ENCODE measurements around the gene ACOD1.

The ACOD1 gene

GRCh38 chr13:76983676-76984075 is 35.4 kb downstream of the ACOD1 start:
- Histone ChIP-seq H3K4me3 (ENCODE audit: extremely low read depth, insufficient read depth, low read length, poor library complexity, severe bottlenecking) (no peak overlapping the region), H3K36me3 (ENCODE audit: control insufficient read depth, insufficient read depth, low read length) (no peaks in the 10 kb centered on the region), H3K4me1 (ENCODE audit: control insufficient read depth, insufficient read depth, low read length, poor library complexity, severe bottlenecking) (no peaks in the 10 kb centered on the region), H3K27ac (ENCODE audit: low read depth, low read length, severe bottlenecking) (no peak overlapping the region), H3K9me3 (ENCODE audit: control insufficient read depth, low read length) (no peaks in the 10 kb centered on the region)
- 80 to 86% methylated on average over 1 of the region's 5 CpGs for WGBS, 2 experiments (ENCODE audit: insufficient coverage in 2 of 2)

GRCh38 chr13:76991432-76991795 is 43.1 kb downstream of the ACOD1 start:
- Histone ChIP-seq H3K36me3 (ENCODE audit: control insufficient read depth, insufficient read depth, low read length) (peaks cover 7% of the 10 kb centered on the region), H3K27ac (ENCODE audit: low read depth, low read length, severe bottlenecking) (peak overlapping the region; percentile 29), H3K9me3 (ENCODE audit: control insufficient read depth, low read length) (no peaks in the 10 kb centered on the region), H3K4me1 (ENCODE audit: control insufficient read depth, insufficient read depth, low read length, poor library complexity, severe bottlenecking) (peaks cover 5% of the 10 kb centered on the region), H3K4me3 (ENCODE audit: extremely low read depth, insufficient read depth, low read length, poor library complexity, severe bottlenecking) (peak overlapping the region; percentile 79)
- 50 to 57% methylated on average over 10 to 13 of the region's 15 CpGs for WGBS, 2 experiments (ENCODE audit: insufficient coverage in 2 of 2)

- H3K36me3 ChIP-seq (ENCODE audit: control insufficient read depth, insufficient read depth, low read length): peaks cover 10% of the 10 kb centered on the region
These were observed 43.7 kb downstream of the ACOD1 start, which contains the start of gene CLN5 for GRCh38 chr13:76991796-76992547. TSS of gene CLN5 (plus strand) at chr13:76992081. CDS start at chr13:76992099, 18 bp downstream.

DNA sequence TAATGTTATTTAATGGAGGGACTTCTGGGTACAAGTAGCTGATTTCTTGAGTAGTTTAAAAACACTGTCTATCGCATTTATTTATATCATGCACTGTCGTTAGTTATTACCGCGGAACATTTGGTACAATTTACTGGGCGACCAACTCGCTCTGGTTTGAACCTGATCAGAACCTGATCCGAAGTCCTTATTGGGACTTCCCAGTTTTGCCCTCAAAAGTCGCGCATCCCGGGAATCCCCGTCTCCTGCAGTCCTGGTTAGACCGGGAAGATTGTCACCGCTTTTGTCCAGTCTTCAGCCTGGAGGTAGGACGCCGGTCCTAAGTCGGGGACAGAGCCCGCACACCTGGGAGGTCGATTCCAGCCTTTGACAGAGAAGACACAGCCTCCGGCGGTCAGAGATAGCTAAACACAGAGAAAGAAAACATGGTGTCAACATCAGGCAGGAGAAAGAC is 44.3 kb downstream of the ACOD1 start:
- H3K4me1 ChIP-seq (ENCODE audit: control insufficient read depth, insufficient read depth, low read length, poor library complexity, severe bottlenecking): peaks cover 5% of the 10 kb centered on the region
- 1% methylated on average over 20 of the region's 20 CpGs for WGBS, 2 experiments (ENCODE audit: insufficient coverage in 2 of 2)
- H3K27ac ChIP-seq (ENCODE audit: low read depth, low read length, severe bottlenecking): peak overlapping the region; percentile 80

More at GRCh38 chr13:76991796-76992547, 43.7 kb downstream of the ACOD1 start, which contains the start of gene CLN5:
- H3K27ac ChIP-seq (ENCODE audit: low read depth, low read length, severe bottlenecking): peak within 1 kb of the TSS; percentile 80
- no peaks in the 10 kb centered on the region for H3K9me3 ChIP-seq (ENCODE audit: control insufficient read depth, low read length)
- H3K4me3 ChIP-seq (ENCODE audit: extremely low read depth, insufficient read depth, low read length, poor library complexity, severe bottlenecking): peak within 1 kb of the TSS; percentile 79
- 0 to 1% methylated on average over 30 to 70 of the region's 73 CpGs for WGBS, 2 experiments (ENCODE audit: insufficient coverage in 2 of 2)
- peaks cover 5% of the 10 kb centered on the region for H3K4me1 ChIP-seq (ENCODE audit: control insufficient read depth, insufficient read depth, low read length, poor library complexity, severe bottlenecking)

GRCh38 chr13:76993021-76993420 is 44.7 kb downstream of the ACOD1 start:
- Histone ChIP-seq H3K4me1 (ENCODE audit: control insufficient read depth, insufficient read depth, low read length, poor library complexity, severe bottlenecking) (peaks cover 5% of the 10 kb centered on the region), H3K27ac (ENCODE audit: low read depth, low read length, severe bottlenecking) (no peak overlapping the region), H3K4me3 (ENCODE audit: extremely low read depth, insufficient read depth, low read length, poor library complexity, severe bottlenecking) (peak overlapping the region; percentile 79), H3K9me3 (ENCODE audit: control insufficient read depth, low read length) (no peaks in the 10 kb centered on the region), H3K36me3 (ENCODE audit: control insufficient read depth, insufficient read depth, low read length) (peaks cover 14% of the 10 kb centered on the region)
- WGBS, 2 experiments (ENCODE audit: insufficient coverage in 2 of 2): 60 to 63% methylated on average over 1 to 2 of the region's 3 CpGs

More for the DNA sequence above, 44.3 kb downstream of the ACOD1 start:
- H3K9me3 ChIP-seq (ENCODE audit: control insufficient read depth, low read length): no peaks in the 10 kb centered on the region
- peak overlapping the region; percentile 79 for H3K4me3 ChIP-seq (ENCODE audit: extremely low read depth, insufficient read depth, low read length, poor library complexity, severe bottlenecking)
- H3K36me3 ChIP-seq (ENCODE audit: control insufficient read depth, insufficient read depth, low read length): peaks cover 11% of the 10 kb centered on the region

DNA sequence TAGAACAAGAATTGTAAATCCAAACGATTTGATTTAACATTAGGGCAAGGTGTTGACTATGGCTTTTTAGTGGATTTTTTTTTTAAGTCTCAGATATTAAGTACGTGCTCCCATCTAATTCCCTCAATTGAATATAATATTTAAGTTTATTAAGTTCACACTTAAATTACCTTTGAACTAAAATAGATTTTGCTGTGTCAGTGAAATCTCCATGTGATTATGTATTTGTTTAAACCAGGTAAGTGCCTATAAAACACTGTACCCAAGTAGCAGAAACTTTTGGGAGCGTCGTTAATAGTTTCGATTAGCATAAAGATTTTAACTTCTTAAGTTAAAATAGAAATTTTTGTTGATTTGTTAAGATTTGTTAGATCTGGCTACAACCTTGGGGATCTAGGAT is 45.2 kb downstream of the ACOD1 start:
- no peaks in the 10 kb centered on the region for H3K9me3 ChIP-seq (ENCODE audit: control insufficient read depth, low read length)
- peaks cover 19% of the 10 kb centered on the region for H3K36me3 ChIP-seq (ENCODE audit: control insufficient read depth, insufficient read depth, low read length)
- H3K4me1 ChIP-seq (ENCODE audit: control insufficient read depth, insufficient read depth, low read length, poor library complexity, severe bottlenecking): peaks cover 5% of the 10 kb centered on the region
- no peak overlapping the region for H3K4me3 ChIP-seq (ENCODE audit: extremely low read depth, insufficient read depth, low read length, poor library complexity, severe bottlenecking)
- no CpG with 5 or more reads among the region's 5 CpGs for WGBS, 2 experiments (ENCODE audit: insufficient coverage in 2 of 2)
- no peak overlapping the region for H3K27ac ChIP-seq (ENCODE audit: low read depth, low read length, severe bottlenecking)

DNA sequence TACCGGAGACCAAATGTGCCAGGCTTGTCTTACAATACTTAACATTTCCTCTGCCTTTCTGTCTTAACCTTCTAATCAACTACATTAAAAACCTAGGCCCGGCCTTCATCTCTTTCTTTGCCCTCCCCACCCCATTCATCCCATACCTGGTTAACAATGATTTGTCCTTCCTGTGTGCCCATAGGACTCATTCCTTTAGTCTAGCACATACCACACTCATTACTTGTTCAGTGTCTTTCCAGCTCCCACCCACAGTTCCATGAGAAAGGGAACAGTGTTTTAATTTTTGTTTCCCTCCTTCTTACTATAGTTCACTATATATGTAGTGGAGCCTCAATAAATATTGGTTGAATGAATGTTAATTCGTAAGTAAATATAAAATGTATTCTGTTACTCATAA is 46.0 kb downstream of the ACOD1 start:
- Histone ChIP-seq H3K9me3 (ENCODE audit: control insufficient read depth, low read length) (no peaks in the 10 kb centered on the region), H3K4me3 (ENCODE audit: extremely low read depth, insufficient read depth, low read length, poor library complexity, severe bottlenecking) (no peak overlapping the region), H3K36me3 (ENCODE audit: control insufficient read depth, insufficient read depth, low read length) (peaks cover 26% of the 10 kb centered on the region), H3K4me1 (ENCODE audit: control insufficient read depth, insufficient read depth, low read length, poor library complexity, severe bottlenecking) (peaks cover 5% of the 10 kb centered on the region), H3K27ac (ENCODE audit: low read depth, low read length, severe bottlenecking) (no peak overlapping the region)
- 94 to 100% methylated on average over 2 of the region's 3 CpGs for WGBS, 2 experiments (ENCODE audit: insufficient coverage in 2 of 2)

- WGBS, 2 experiments (ENCODE audit: insufficient coverage in 2 of 2): 83% methylated on average over 1 of the region's 1 CpG; no CpG with 5 or more reads in 1 of the 2 experiments
- Histone ChIP-seq H3K4me1 (ENCODE audit: control insufficient read depth, insufficient read depth, low read length, poor library complexity, severe bottlenecking) (no peaks in the 10 kb centered on the region), H3K27ac (ENCODE audit: low read depth, low read length, severe bottlenecking) (no peak overlapping the region), H3K9me3 (ENCODE audit: control insufficient read depth, low read length) (no peaks in the 10 kb centered on the region), H3K36me3 (ENCODE audit: control insufficient read depth, insufficient read depth, low read length) (peaks cover 44% of the 10 kb centered on the region), H3K4me3 (ENCODE audit: extremely low read depth, insufficient read depth, low read length, poor library complexity, severe bottlenecking) (no peak overlapping the region)
These were observed 52.2 kb downstream of the ACOD1 start for GRCh38 chr13:77000475-77000874.

GRCh38 chr13:77001540-77001939 is 53.2 kb downstream of the ACOD1 start:
- Histone ChIP-seq H3K36me3 (ENCODE audit: control insufficient read depth, insufficient read depth, low read length) (peaks cover 39% of the 10 kb centered on the region), H3K27ac (ENCODE audit: low read depth, low read length, severe bottlenecking) (no peak overlapping the region), H3K4me3 (ENCODE audit: extremely low read depth, insufficient read depth, low read length, poor library complexity, severe bottlenecking) (no peak overlapping the region), H3K4me1 (ENCODE audit: control insufficient read depth, insufficient read depth, low read length, poor library complexity, severe bottlenecking) (no peaks in the 10 kb centered on the region), H3K9me3 (ENCODE audit: control insufficient read depth, low read length) (no peaks in the 10 kb centered on the region)
- WGBS, 2 experiments (ENCODE audit: insufficient coverage in 2 of 2): 83 to 89% methylated on average over 3 to 4 of the region's 4 CpGs

DNA sequence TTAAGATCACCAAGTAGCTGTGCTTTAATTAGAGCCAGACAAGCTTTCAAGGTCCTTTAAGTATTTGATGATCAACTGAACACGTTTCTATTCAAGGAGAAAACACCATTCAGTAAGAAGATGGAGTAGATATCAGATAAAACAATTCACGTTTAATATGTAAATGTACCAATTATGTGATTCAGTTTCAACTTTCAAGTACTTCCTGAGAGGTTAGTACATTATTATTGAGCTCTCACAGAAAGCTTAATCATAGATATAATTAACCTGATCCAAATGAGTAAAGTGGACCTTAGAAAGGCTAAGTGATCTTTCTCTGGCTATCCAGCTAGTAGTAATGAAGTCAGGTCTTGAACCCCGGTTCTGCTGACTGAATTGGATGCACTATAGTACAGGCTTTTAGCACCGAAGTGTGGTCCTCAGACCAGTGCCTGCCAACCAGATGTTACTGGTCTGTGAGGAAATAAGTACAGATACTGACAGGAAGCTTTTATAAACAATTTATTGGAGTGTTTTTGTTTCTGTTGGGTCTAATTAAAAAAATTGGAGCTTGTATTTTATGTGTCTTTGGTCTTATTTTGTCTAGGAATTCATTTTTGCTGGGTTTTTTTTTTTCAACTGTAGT is 53.8 kb downstream of the ACOD1 start:
- Histone ChIP-seq H3K4me1 (ENCODE audit: control insufficient read depth, insufficient read depth, low read length, poor library complexity, severe bottlenecking) (no peaks in the 10 kb centered on the region), H3K4me3 (ENCODE audit: extremely low read depth, insufficient read depth, low read length, poor library complexity, severe bottlenecking) (no peak overlapping the region), H3K27ac (ENCODE audit: low read depth, low read length, severe bottlenecking) (no peak overlapping the region), H3K9me3 (ENCODE audit: control insufficient read depth, low read length) (no peaks in the 10 kb centered on the region), H3K36me3 (ENCODE audit: control insufficient read depth, insufficient read depth, low read length) (peaks cover 39% of the 10 kb centered on the region)
- 83 to 91% methylated on average over 2 of the region's 4 CpGs for WGBS, 2 experiments (ENCODE audit: insufficient coverage in 2 of 2)
